B cell (primary cell): ENCODE measurements around the gene PCDHA12. TPM values are rescaled to one million over a fixed set of nuclear protein-coding genes. Genes with fewer than 3 reads are reported as not detected.

ENCODE experiments used
- ATAC-seq: fragments of 200-7000 bp; cut with Tn5 transposase; one replicate; pipeline ENCODE4 v1.10.0; 2021; ENCODE audit warnings: low read depth, mild to moderate bottlenecking, moderate number of reproducible peaks, moderate library complexity
- CTCF ChIA-PET: fragments of 350-600 bp; sonication (Branson Sonifier 250); formaldehyde crosslinking; loops from one replicate; lab custom pipeline; 2021; ENCODE audit warnings: antibody characterized with exemption, inconsistent platforms; lab: Charles Lee
- POLR2A ChIA-PET: fragments of 350-600 bp; sonication (Branson Sonifier 250); formaldehyde crosslinking; loops from one replicate; lab custom pipeline; 2021; ENCODE audit warnings: antibody characterized with exemption; lab: Charles Lee
- DNase-seq: peaks from one replicate; pipeline ENCODE4 v3.0.0; 2013
- H2AFZ ChIP-seq: 2 replicates; pipeline ENCODE4 v1.6.1; 2012; ENCODE audit warnings: mild to moderate bottlenecking, low read depth, low read length; ENCODE audit not compliant: insufficient read depth, poor library complexity, severe bottlenecking
- H3K27ac ChIP-seq, 2 donors: 1 replicate in 1 of 2; 2 replicates in 1 of 2; pipeline ENCODE4 v1.5.1; 2012 to 2013; ENCODE audit warnings: low read length in 2 of 2, mild to moderate bottlenecking in 2 of 2, moderate library complexity in 1 of 2
- H3K27me3 ChIP-seq, 4 experiments: fragments of 200-600 bp in 1 of 4; sonication (generic) in 1 of 4; replicated peaks in 1 of 4; 1 replicate in 2 of 4; 2 replicates in 2 of 4; pipeline versions ENCODE4 v1.6.1 to v1.7.0; 2013 to 2016; ENCODE audit warnings: low read length in 3 of 4, mild to moderate bottlenecking in 2 of 4, mixed read lengths in 1 of 4, moderate library complexity in 1 of 4; ENCODE audit not compliant: insufficient read depth in 4 of 4, control insufficient read depth in 3 of 4; ENCODE audit errors: control extremely low read depth in 1 of 4
- H3K36me3 ChIP-seq, 2 experiments: replicated peaks in 1 of 2; 1 replicate in 1 of 2; 2 replicates in 1 of 2; pipeline versions ENCODE4 v1.6.1 to v1.7.1; 2013; ENCODE audit warnings: low read length in 1 of 2; ENCODE audit not compliant: insufficient read depth in 2 of 2, control insufficient read depth in 1 of 2; ENCODE audit errors: control extremely low read depth in 1 of 2, extremely low read depth in 1 of 2
- H3K4me1 ChIP-seq, 2 donors: fragments of 200-600 bp in 1 of 2; sonication (generic) in 1 of 2; 1 replicate in 1 of 2; 2 replicates in 1 of 2; pipeline versions ENCODE4 v1.5.1 to v1.6.1; 2013 to 2017; ENCODE audit warnings: low read length in 2 of 2; ENCODE audit not compliant: control insufficient read depth in 2 of 2, insufficient read depth in 2 of 2
- H3K4me2 ChIP-seq: replicated peaks from 2 replicates; pipeline ENCODE3; 2012; ENCODE audit warnings: mild to moderate bottlenecking, low read depth, low read length; ENCODE audit not compliant: poor library complexity, severe bottlenecking
- H3K4me3 ChIP-seq, 5 experiments: fragments of 200-600 bp in 1 of 5; sonication (generic) in 1 of 5; 1 replicate in 3 of 5; 2 replicates in 2 of 5; pipeline versions ENCODE4 v1.5.1 to v1.7.0; 2011 to 2016; ENCODE audit warnings: low read length in 4 of 5, mild to moderate bottlenecking in 4 of 5, low read depth in 2 of 5, control low read depth in 1 of 5, moderate library complexity in 1 of 5; ENCODE audit not compliant: insufficient read depth in 1 of 5; ENCODE audit errors: control extremely low read depth in 1 of 5, extremely low read depth in 1 of 5
- H3K79me2 ChIP-seq: fragments of 200-600 bp; sonication (generic); one replicate; pipeline ENCODE4 v1.6.0; 2016; ENCODE audit warnings: low read length; ENCODE audit not compliant: control insufficient read depth, insufficient read depth
- H3K9ac ChIP-seq: fragments of 200-600 bp; sonication (generic); 2 replicates; pipeline ENCODE4 v1.6.1; 2017; ENCODE audit warnings: mild to moderate bottlenecking, low read length, moderate library complexity
- H3K9me3 ChIP-seq, 3 donors: one replicate each; pipeline versions ENCODE4 v1.6.1 to v1.7.1; 2013; ENCODE audit warnings: low read length in 2 of 3; ENCODE audit not compliant: control insufficient read depth in 2 of 3, insufficient read depth in 1 of 3; ENCODE audit errors: control extremely low read depth in 1 of 3
- H4K20me1 ChIP-seq: 2 replicates; pipeline ENCODE4 v1.6.0; 2012; ENCODE audit warnings: mild to moderate bottlenecking, low read length; ENCODE audit not compliant: insufficient read depth, control insufficient read depth, poor library complexity, severe bottlenecking
- H3K27ac Mint-ChIP-seq: one replicate; pipeline ENCODE4 v1.8.0; 2021; ENCODE audit warnings: mixed read lengths
- H3K27me3 Mint-ChIP-seq: one replicate; pipeline ENCODE4 v1.8.0; 2021; ENCODE audit warnings: mixed read lengths
- H3K4me1 Mint-ChIP-seq: one replicate; pipeline ENCODE4 v1.8.0; 2021; ENCODE audit warnings: mixed read lengths
- H3K4me3 Mint-ChIP-seq: one replicate; pipeline ENCODE4 v1.8.0; 2021; ENCODE audit warnings: mixed read lengths
- H3K9me3 Mint-ChIP-seq: one replicate; pipeline ENCODE4 v1.8.0; 2022; ENCODE audit warnings: mixed read lengths; ENCODE audit not compliant: insufficient read depth
- EZH2 ChIP-seq: IDR thresholded peaks from 2 replicates; pipeline ENCODE4 v1.6.1; 2012; ENCODE audit warnings: borderline replicate concordance, low read depth, mild to moderate bottlenecking, moderate library complexity, low read length; ENCODE audit not compliant: insufficient read depth, poor library complexity, severe bottlenecking
- WGBS: methylation state at CpG from one replicate; pipeline ENCODE4 v1.1.5; 2013; ENCODE audit warnings: missing lambda C conversion rate; ENCODE audit not compliant: insufficient coverage; 5-methylcytosine and 5-hydroxymethylcytosine counted together
- intact Hi-C: fragments of 100-400 bp; cut with micrococcal nuclease; formaldehyde crosslinking; loops from one replicate; pipeline ENCODE4 v1.10.0; 2022
- polyA plus RNA-seq: library from polyadenylated mRNA; depleted of rRNA; stranded (reverse); fragments of >200 nt; gene quantifications from 2 replicates; pipeline ENCODE4 v1.2.3, GENCODE V29; 2012
- total RNA-seq, 2 donors: library from RNA; stranded (reverse); fragments of 120-200 nt in 1 of 2; gene quantifications; 1 replicate in 1 of 2; 2 replicates in 1 of 2; pipeline versions ENCODE4 v1.2.3 to v1.2.4, GENCODE V29; 2013 to 2022
- TF ChIP-seq, protein P1 (sequence below): fragments of 200-600 bp; IDR thresholded peaks from one replicate; pipeline ENCODE4 v1.8.0; 2022; ENCODE audit warnings: antibody characterized with exemption, mild to moderate bottlenecking

PCDHA12 gene
- total and polyA plus RNA-seq, 2 donors (not counting 1 experiment from before 2014, with no cell fraction given) = not detected

DNA sequence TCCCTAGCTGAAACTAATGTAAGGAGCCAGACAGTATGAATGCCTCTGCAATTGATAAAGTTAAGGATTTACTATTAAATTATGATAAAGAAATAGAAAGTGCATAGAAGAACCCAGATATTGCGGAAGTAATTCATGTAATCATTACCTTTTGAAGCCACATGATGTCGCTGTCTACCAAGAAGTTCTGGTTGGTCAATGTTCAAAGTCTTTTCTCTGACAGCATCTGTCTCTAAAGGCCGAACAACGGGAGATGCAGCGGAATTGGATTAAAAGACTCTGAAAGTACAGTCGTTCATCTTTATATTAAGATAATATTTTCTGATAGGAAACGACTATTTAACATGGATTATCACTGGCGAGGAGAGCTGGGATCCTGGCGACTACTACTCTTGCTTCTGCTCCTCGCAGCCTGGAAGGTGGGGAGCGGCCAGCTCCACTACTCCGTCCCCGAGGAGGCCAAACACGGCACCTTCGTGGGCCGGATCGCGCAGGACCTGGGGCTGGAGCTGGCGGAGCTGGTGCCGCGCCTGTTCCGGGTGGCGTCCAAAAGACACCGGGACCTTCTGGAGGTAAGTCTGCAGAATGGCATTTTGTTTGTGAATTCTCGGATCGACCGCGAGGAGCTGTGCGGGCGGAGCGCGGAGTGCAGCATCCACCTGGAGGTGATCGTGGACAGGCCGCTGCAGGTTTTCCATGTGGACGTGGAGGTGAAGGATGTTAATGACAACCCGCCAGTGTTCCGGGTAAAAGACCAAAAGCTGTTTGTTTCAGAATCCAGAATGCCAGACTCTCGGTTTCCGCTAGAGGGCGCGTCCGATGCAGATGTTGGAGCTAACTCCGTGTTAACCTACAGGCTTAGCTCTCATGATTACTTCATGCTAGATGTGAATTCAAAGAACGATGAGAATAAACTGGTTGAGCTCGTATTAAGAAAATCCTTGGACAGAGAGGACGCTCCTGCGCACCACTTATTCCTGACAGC lies 33.8 kb upstream of the PCDHA12 start, which contains the start of gene PCDHA8:
Gene PCDHA8 (plus strand): TSS at position 210 of the 985 bp plus-strand sequence. CDS start 135 bp downstream, at position 345.
- Histone ChIP-seq H3K4me3 (no peak within 1 kb of the TSS), H4K20me1 (no peaks in the 10 kb centered on the region), H3K27me3 (peaks cover 0 to 7% (median 1%) of the 10 kb centered on the region in 4 experiments), H3K79me2 (no peaks in the 10 kb centered on the region), H3K4me1 (no peaks in the 10 kb centered on the region), H3K9ac (no peak within 1 kb of the TSS), H3K9me3 (peaks cover 2 to 32% (median 11%) of the 10 kb centered on the region in 3 donors), H3K36me3 (no peaks in the 10 kb centered on the region), H3K27ac (no peak within 1 kb of the TSS), H3K4me2 (no peak within 1 kb of the TSS), H2AFZ (no peak within 1 kb of the TSS)
- Mint-ChIP-seq H3K4me3 (no peak within 1 kb of the TSS), H3K4me1 (no peaks in the 10 kb centered on the region), H3K27me3 (peaks cover 12% of the 10 kb centered on the region), H3K27ac (no peak within 1 kb of the TSS), H3K9me3 (peaks cover 6% of the 10 kb centered on the region)
- ATAC-seq (no peak), DNase-seq (no peak)
- POLR2A ChIA-PET = no interaction called here
- WGBS = 38% methylated on average over 27 of the region's 47 CpGs
- intact Hi-C loops = loop anchor here (1.0 kb wide), 1 partner anchor 18 kb away; no protein-coding TSS in a partner anchor
- CTCF ChIA-PET = interaction anchor here (0.7 to 1.6 kb wide), 2 partner anchors 18 to 722 kb away, joined by 3 to 5 read pairs; no protein-coding TSS in a partner anchor
- no peak for TF ChIP-seq EZH2
- TF ChIP-seq, protein P1, sequence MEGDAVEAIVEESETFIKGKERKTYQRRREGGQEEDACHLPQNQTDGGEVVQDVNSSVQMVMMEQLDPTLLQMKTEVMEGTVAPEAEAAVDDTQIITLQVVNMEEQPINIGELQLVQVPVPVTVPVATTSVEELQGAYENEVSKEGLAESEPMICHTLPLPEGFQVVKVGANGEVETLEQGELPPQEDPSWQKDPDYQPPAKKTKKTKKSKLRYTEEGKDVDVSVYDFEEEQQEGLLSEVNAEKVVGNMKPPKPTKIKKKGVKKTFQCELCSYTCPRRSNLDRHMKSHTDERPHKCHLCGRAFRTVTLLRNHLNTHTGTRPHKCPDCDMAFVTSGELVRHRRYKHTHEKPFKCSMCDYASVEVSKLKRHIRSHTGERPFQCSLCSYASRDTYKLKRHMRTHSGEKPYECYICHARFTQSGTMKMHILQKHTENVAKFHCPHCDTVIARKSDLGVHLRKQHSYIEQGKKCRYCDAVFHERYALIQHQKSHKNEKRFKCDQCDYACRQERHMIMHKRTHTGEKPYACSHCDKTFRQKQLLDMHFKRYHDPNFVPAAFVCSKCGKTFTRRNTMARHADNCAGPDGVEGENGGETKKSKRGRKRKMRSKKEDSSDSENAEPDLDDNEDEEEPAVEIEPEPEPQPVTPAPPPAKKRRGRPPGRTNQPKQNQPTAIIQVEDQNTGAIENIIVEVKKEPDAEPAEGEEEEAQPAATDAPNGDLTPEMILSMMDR = no peak
